CD4-positive, CD25-positive, alpha-beta regulatory T cell (primary cell): ENCODE measurements around the gene ASTN2. TPM values are rescaled to one million over a fixed set of nuclear protein-coding genes. Genes with fewer than 3 reads are reported as not detected.

ENCODE experiments used
- ATAC-seq, 2 donors: fragments of 150-1000 bp; cut with Tn5 transposase; one replicate each; pipeline ENCODE4 v1.10.0; 2021; ENCODE audit warnings: low read depth in 2 of 2, moderate number of reproducible peaks in 2 of 2, moderate library complexity in 1 of 2
- DNase-seq, 3 donors: peaks; one replicate each; pipeline versions ENCODE4 v3.0.0 to v3.0.0-alpha.2; 2012 to 2022; ENCODE audit warnings: mixed read lengths in 1 of 3
- H3K27ac ChIP-seq: one replicate; pipeline ENCODE4 v1.7.0; 2013; ENCODE audit warnings: mild to moderate bottlenecking, low read length; ENCODE audit not compliant: insufficient read depth, poor library complexity, severe bottlenecking
- H3K27me3 ChIP-seq: one replicate; pipeline ENCODE4 v1.7.0; 2013; ENCODE audit warnings: low read length; ENCODE audit not compliant: control insufficient read depth, insufficient read depth
- H3K36me3 ChIP-seq: one replicate; pipeline ENCODE4 v1.7.0; 2013; ENCODE audit warnings: mild to moderate bottlenecking, low read length, moderate library complexity; ENCODE audit not compliant: control insufficient read depth, insufficient read depth
- H3K4me1 ChIP-seq: 2 replicates; pipeline ENCODE4 v1.7.0; 2013; ENCODE audit warnings: mild to moderate bottlenecking, low read length; ENCODE audit not compliant: insufficient read depth, control insufficient read depth, poor library complexity, severe bottlenecking
- H3K4me3 ChIP-seq: one replicate; pipeline ENCODE4 v1.7.0; 2013; ENCODE audit warnings: low read depth, mild to moderate bottlenecking, low read length, moderate library complexity
- H3K9me3 ChIP-seq, 2 experiments: 1 replicate in 1 of 2; 2 replicates in 1 of 2; pipeline ENCODE4 v1.7.0; 2013; ENCODE audit warnings: low read length in 2 of 2, mild to moderate bottlenecking in 1 of 2, moderate library complexity in 1 of 2; ENCODE audit not compliant: control insufficient read depth in 2 of 2
- H3K27ac Mint-ChIP-seq, 3 donors: one replicate each; pipeline ENCODE4 v1.8.0; 2020 to 2022; ENCODE audit warnings: mild to moderate bottlenecking in 3 of 3, mixed read lengths in 3 of 3, moderate library complexity in 2 of 3
- H3K27me3 Mint-ChIP-seq: one replicate; pipeline ENCODE4 v1.8.0; 2022; ENCODE audit warnings: mild to moderate bottlenecking, mixed read lengths
- H3K36me3 Mint-ChIP-seq: one replicate; pipeline ENCODE4 v1.8.0; 2020; ENCODE audit warnings: mixed read lengths
- H3K4me1 Mint-ChIP-seq, 4 donors: one replicate each; pipeline ENCODE4 v1.8.0; 2020 to 2022; ENCODE audit warnings: mixed read lengths in 4 of 4, mild to moderate bottlenecking in 1 of 4
- H3K4me3 Mint-ChIP-seq, 4 donors: one replicate each; pipeline ENCODE4 v1.8.0; 2020 to 2022; ENCODE audit warnings: mild to moderate bottlenecking in 4 of 4, mixed read lengths in 4 of 4, moderate library complexity in 3 of 4
- H3K9me3 Mint-ChIP-seq, 7 donors: one replicate each; pipeline ENCODE4 v1.8.0; 2020 to 2022; ENCODE audit warnings: mixed read lengths in 7 of 7, mild to moderate bottlenecking in 3 of 7, moderate library complexity in 2 of 7
- polyA plus RNA-seq, 4 donors: library from polyadenylated mRNA; unstranded; fragments of 300-500 nt; fragmentation: Illumina TruSeq; gene quantifications; one replicate each; pipeline ENCODE4 v1.2.3, GENCODE V29; 2021
- total RNA-seq: library from RNA; stranded (reverse); gene quantifications from one replicate; pipeline ENCODE4 v1.2.3, GENCODE V29; 2022

ASTN2 gene
- total and polyA plus RNA-seq, 5 donors from 2014 or later, result 5.0 to 9.9 (median 7.4) TPM

DNA sequence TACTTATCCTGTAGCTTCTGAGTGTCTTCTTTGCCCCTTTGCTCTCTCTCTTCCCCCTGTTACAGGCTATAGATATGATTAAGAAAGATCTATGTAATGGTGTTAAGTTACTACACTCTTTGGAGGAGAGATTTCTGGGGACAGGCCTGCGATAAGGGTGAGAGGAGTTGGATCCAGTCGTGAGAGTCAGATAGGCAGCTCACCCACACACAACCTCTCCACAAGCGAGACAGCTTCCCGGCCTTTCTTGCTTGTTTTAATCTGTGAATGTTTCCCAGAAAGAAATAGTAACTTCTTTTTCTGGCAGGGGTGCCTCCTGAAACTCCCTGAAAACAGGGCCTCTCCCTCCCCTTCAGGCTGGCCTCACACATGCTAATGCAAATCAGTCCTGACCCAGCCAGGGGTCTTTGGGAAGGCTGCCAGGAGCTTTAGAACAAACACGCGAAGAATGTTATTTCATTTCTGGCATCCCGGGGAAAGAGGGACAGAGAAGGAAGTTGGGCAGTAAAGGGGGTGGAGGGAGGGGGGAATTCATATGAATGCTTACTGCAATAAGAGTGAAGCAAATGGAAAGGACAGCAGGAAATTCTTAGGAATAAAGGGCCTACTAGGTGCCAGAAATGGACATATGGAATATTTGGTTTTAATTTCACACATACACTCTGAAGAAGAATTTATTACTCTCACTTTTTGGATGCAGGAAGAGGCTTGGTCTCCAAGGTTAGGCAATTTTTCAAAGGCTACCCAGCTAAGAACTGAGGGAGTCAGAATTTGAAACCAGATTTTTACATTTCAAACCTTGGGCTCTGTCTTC, 943.6 kb downstream of the ASTN2 start:
- Mint-ChIP-seq H3K27me3 (no peaks in the 10 kb centered on the region), H3K4me1 (no peaks in the 10 kb centered on the region), H3K36me3 (peaks cover 17% of the 10 kb centered on the region), H3K9me3 (peaks cover 0 to 1% (median 0%) of the 10 kb centered on the region in 7 donors), H3K27ac (no peak overlapping the region), H3K4me3 (no peak overlapping the region)
- DNase-seq (no peak), ATAC-seq (no peak)
- H3K27ac ChIP-seq, result no peak overlapping the region
- no peak overlapping the region for H3K4me3 ChIP-seq
- no peaks in the 10 kb centered on the region for H3K9me3 ChIP-seq
- H3K4me1 ChIP-seq, result no peaks in the 10 kb centered on the region
- H3K27me3 ChIP-seq, result no peaks in the 10 kb centered on the region
- no peaks in the 10 kb centered on the region for H3K36me3 ChIP-seq

DNA sequence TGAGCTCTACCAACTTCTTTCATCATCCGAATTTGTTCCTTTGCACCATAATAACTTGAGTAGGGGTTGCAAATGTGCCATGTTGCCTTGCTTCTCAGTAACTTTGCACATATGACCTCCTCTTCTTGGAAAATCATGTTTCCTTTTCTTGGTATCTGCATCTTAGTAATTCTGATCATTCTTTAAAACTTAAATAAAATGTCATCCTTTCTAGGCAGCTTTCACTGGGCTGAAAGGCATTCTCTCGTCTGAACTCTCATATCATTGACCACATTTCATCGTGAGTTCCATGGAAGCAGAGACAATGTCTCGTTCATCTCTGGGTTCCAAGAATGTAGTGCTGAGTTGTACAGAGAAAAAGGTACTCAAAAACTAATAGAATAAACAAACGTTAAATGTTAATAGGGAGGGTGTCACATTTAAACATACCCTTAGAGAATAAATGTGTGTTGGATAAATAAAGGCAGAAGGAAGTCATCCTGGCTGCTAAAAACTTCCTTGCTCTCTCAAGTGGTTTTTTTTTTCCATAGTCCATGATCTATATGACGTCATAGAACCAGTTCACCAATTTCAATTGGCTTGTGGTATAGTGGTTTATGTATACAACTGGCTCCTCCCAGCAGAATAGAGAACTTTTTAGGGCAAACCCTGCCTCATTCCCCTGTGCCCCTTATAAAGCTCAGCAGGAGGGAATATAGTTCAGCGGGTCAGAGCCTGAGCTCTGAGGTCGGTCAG, 945.9 kb downstream of the ASTN2 start:
- Histone ChIP-seq H3K27me3 (no peaks in the 10 kb centered on the region), H3K9me3 (no peaks in the 10 kb centered on the region), H3K4me3 (no peak overlapping the region), H3K36me3 (no peaks in the 10 kb centered on the region), H3K4me1 (no peaks in the 10 kb centered on the region), H3K27ac (no peak overlapping the region)
- peaks cover 11% of the 10 kb centered on the region for H3K36me3 Mint-ChIP-seq
- H3K27ac Mint-ChIP-seq, result peak overlapping the region in 1 of 3 donors; percentile 32
- no peaks in the 10 kb centered on the region for H3K9me3 Mint-ChIP-seq
- peak in 1 of 3 donors; percentile 29 for DNase-seq
- no peak for ATAC-seq
- no peaks in the 10 kb centered on the region for H3K27me3 Mint-ChIP-seq
- no peak overlapping the region for H3K4me3 Mint-ChIP-seq
- no peaks in the 10 kb centered on the region for H3K4me1 Mint-ChIP-seq

DNA sequence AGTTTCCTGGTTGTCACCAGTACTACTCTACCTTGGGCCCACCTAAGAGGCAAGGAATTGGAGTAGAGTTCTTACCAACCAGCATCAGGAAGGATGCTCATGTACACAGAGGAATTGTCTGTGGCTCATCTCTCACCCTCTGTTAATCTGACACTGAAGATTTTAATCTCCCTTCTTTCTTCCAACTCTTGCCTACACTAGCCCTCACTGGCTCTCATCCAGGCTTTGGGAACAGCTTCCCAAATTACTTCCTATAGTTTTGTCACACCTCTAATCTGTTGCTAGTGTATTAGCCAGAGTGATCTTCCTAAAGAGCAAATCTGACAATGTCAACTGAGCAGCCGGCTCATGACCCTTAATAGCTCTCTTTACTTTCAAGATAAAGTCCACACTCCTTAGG, 946.5 kb downstream of the ASTN2 start:
- no peaks in the 10 kb centered on the region for H3K9me3 ChIP-seq
- no peak overlapping the region for H3K27ac ChIP-seq
- no peak for DNase-seq
- Mint-ChIP-seq H3K4me3 (no peak overlapping the region), H3K9me3 (no peaks in the 10 kb centered on the region), H3K27me3 (no peaks in the 10 kb centered on the region), H3K4me1 (no peaks in the 10 kb centered on the region), H3K36me3 (peaks cover 11% of the 10 kb centered on the region), H3K27ac (no peak overlapping the region)
- H3K4me3 ChIP-seq, result no peak overlapping the region
- H3K27me3 ChIP-seq, result no peaks in the 10 kb centered on the region
- ATAC-seq, result no peak
- no peaks in the 10 kb centered on the region for H3K36me3 ChIP-seq
- no peaks in the 10 kb centered on the region for H3K4me1 ChIP-seq

DNA sequence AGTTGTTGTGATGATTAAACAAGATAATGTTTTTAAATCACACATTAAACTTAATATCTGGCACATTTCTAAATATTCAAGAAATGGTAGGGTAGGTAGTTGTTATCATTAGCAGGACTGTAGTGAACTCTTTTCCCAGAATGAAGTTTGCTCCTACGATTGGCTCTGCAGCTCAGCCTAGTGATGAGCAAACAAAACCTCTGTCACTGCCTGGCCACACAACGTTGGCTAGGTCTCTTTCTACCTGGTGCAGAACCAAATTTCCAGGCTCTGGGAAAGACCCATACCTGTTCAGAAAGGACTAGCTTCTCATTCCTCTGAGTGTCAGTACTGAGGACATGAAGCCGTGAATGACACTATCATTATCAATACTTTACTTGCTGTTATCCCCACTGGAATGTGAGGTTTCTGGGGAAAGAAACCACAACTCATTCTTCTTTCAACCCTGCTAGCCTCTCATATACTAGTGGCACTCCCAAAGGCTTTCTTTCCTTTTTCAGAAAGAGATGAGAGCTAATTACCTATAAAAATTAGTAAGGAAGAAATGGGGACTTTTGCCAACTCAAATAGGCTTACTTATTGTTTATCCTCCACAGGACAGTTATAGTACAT, 947.0 kb downstream of the ASTN2 start:
- H3K9me3 ChIP-seq, result no peaks in the 10 kb centered on the region
- no peaks in the 10 kb centered on the region for H3K4me1 Mint-ChIP-seq

DNA sequence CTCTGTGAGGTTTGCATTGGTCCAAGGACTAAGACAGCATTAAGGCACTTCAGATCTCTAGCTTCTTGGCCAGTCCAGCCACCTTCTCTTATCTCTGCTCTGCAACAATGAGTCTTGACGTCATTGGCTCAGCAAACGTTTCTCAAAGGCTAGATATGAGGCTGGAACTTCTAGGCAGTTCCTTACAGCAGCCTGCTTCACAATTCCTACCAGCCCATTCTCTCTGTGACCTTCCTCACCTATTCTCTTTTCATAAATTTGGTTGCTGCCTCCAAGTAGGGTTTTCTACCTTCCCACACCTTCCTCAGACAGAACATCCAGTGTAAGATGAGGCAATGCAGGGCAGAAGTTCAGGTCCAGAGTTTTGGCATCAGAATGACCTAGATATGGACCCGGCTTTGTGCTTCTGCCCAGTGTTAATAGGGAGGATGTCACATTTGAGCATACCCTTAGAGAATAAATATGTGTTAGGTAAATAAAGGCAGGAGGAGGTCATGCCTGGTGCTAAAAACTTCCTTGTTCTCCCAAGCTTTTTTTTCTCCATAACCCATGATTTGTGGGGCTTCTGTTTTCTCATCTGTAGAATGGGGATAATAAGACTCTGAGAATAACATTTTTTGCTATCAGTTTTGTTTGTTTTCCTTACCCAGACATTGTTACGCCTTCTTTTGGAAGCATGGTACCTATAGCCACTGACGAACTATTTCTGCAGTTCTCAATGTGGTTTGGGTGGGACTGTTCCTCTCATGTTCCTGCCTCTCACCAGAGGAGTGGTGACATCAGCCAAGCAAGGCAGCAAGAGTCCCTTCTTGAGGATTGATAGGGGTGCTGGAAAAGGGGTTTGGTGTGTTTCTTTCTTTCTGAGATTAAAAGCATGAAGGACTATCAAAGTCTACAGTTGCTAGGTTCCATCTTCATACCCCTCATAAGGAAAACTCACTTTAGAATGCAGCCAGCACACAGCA, 948.3 kb downstream of the ASTN2 start:
- no peaks in the 10 kb centered on the region for H3K27me3 Mint-ChIP-seq
- Histone ChIP-seq H3K27ac (no peak overlapping the region), H3K9me3 (no peaks in the 10 kb centered on the region), H3K4me3 (no peak overlapping the region), H3K36me3 (no peaks in the 10 kb centered on the region), H3K27me3 (no peaks in the 10 kb centered on the region), H3K4me1 (no peaks in the 10 kb centered on the region)
- DNase-seq, result no peak
- no peak overlapping the region for H3K4me3 Mint-ChIP-seq
- H3K9me3 Mint-ChIP-seq, result peaks cover 0 to 3% (median 0%) of the 10 kb centered on the region in 7 donors
- no peaks in the 10 kb centered on the region for H3K4me1 Mint-ChIP-seq
- no peak overlapping the region for H3K27ac Mint-ChIP-seq
- peaks cover 5% of the 10 kb centered on the region for H3K36me3 Mint-ChIP-seq
- ATAC-seq, result no peak

More for the DNA sequence above, 947.0 kb downstream of the ASTN2 start:
- Histone ChIP-seq H3K36me3 (no peaks in the 10 kb centered on the region), H3K27me3 (no peaks in the 10 kb centered on the region), H3K4me1 (no peaks in the 10 kb centered on the region), H3K27ac (no peak overlapping the region), H3K4me3 (no peak overlapping the region)
- Mint-ChIP-seq H3K27ac (no peak overlapping the region), H3K9me3 (peaks cover 0 to 3% (median 0%) of the 10 kb centered on the region in 7 donors), H3K36me3 (peaks cover 11% of the 10 kb centered on the region), H3K27me3 (no peaks in the 10 kb centered on the region), H3K4me3 (no peak overlapping the region)
- no peak for DNase-seq
- no peak for ATAC-seq

DNA sequence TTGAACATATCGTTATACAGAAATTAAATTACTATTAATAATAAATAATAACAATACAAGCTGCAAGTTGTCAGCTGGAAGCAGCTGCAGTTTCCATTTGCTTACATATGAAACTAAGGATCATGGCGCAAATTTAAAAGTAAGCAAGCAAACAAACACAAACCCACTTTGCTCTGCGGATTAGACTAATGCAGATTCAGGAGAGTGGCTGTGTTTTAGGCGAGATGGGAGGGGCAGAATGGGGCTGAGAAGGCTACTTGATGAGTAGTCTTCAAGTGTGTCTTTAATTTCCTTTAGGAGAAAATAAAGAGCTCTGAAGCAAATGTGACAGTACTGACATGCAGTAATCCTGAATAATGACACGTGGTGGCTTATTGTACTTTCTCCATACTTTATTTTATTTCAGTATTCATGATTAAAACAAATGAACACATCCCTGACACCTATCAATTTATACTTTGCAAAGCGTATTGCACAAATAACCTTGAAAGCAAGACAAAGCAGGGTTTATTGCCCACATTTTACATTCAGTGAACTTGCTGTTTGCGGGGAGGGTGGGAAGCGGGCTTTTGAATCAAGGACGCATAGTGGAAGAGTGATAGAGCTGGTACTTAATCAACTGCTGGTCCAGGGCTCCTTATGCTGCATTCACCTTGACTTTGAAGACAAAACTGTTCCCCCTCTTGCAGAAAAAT, 949.1 kb downstream of the ASTN2 start:
- no peak for DNase-seq
- H3K4me3 ChIP-seq, result no peak overlapping the region
- no peak for ATAC-seq
- H3K27ac ChIP-seq, result no peak overlapping the region
- no peaks in the 10 kb centered on the region for H3K9me3 ChIP-seq
- H3K4me1 ChIP-seq, result no peaks in the 10 kb centered on the region
- Mint-ChIP-seq H3K4me3 (no peak overlapping the region), H3K9me3 (peaks cover 0 to 3% (median 0%) of the 10 kb centered on the region in 7 donors), H3K27me3 (no peaks in the 10 kb centered on the region), H3K36me3 (peaks cover 5% of the 10 kb centered on the region), H3K27ac (no peak overlapping the region), H3K4me1 (no peaks in the 10 kb centered on the region)
- H3K36me3 ChIP-seq, result no peaks in the 10 kb centered on the region
- no peaks in the 10 kb centered on the region for H3K27me3 ChIP-seq
